HFF-Myc (cell line): ENCODE results near the gene ARRDC5.
"Not testable (repeated sequence)": the region's sequence is repeated elsewhere in the genome, so short reads cannot be mapped to it uniquely, and the experiment has no call there.

Experiments used
- DNase-seq: peaks from one replicate; pipeline ENCODE4 v3.0.0-alpha.2; 2011; ENCODE audit warnings: low read depth; ENCODE audit errors: extremely low read depth
- H3K4me3 ChIP-seq: replicated peaks from 2 replicates; pipeline ENCODE4 v1.5.1; 2011; ENCODE audit warnings: low read depth, mild to moderate bottlenecking, control low read depth, low read length
- TF ChIP-seq, protein P1 (sequence below): IDR thresholded peaks from 2 replicates; pipeline ENCODE4 v1.5.1; 2012; ENCODE audit warnings: mild to moderate bottlenecking, low read depth, low read length, control low read depth; ENCODE audit errors: missing control alignments

ARRDC5 gene

DNA sequence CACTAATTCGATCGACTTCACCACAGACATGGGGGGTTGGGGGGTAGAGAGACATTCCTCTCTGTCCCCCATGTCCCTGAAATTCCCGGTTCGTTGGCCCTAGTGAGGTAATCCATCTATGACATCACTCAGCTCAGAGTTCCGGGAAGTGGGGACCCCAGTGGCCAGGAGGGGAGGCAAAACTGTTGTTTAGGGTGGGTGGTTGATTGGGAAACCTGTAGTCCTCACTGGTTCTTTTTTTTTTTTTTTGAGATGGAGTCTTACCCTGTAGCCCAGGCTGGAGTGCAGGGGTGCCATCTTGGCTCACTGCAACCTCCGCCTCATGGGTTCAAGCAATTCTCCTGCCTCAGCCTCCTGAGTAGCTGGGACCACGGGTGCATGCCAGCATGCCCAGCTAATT is at the start of gene ARRDC5:
Gene ARRDC5, minus strand, starts transcription at position 101 of the 400 bp plus-strand sequence. Its CDS starts 71 bp downstream, at position 30.
- TF ChIP-seq, protein P1, sequence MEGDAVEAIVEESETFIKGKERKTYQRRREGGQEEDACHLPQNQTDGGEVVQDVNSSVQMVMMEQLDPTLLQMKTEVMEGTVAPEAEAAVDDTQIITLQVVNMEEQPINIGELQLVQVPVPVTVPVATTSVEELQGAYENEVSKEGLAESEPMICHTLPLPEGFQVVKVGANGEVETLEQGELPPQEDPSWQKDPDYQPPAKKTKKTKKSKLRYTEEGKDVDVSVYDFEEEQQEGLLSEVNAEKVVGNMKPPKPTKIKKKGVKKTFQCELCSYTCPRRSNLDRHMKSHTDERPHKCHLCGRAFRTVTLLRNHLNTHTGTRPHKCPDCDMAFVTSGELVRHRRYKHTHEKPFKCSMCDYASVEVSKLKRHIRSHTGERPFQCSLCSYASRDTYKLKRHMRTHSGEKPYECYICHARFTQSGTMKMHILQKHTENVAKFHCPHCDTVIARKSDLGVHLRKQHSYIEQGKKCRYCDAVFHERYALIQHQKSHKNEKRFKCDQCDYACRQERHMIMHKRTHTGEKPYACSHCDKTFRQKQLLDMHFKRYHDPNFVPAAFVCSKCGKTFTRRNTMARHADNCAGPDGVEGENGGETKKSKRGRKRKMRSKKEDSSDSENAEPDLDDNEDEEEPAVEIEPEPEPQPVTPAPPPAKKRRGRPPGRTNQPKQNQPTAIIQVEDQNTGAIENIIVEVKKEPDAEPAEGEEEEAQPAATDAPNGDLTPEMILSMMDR: no peak
- DNase-seq: no peak
- no peak within 1 kb of the TSS for H3K4me3 ChIP-seq

DNA sequence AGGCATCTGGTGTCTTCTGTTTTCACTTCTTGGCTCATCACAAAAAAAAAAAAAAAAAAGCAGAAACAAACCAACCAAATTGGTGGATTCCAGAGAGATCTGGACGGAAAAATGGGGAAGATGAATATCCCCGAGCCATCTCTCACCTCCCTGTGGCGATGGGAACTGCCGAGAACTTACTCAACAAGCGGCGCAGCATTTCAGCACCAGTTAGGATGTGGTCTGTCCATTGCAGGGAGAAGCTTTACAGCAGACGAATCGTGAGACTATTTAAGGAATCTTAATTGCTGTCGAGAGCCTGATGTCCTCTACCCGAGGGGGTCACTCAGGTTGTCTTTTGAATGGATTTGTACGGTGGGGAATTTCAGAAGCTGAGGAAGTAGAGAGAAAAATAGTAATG is 49.0 kb upstream of the ARRDC5 start:
- no peak for DNase-seq
- H3K4me3 ChIP-seq: no peak overlapping the region
- TF ChIP-seq, protein P1: no peak

DNA sequence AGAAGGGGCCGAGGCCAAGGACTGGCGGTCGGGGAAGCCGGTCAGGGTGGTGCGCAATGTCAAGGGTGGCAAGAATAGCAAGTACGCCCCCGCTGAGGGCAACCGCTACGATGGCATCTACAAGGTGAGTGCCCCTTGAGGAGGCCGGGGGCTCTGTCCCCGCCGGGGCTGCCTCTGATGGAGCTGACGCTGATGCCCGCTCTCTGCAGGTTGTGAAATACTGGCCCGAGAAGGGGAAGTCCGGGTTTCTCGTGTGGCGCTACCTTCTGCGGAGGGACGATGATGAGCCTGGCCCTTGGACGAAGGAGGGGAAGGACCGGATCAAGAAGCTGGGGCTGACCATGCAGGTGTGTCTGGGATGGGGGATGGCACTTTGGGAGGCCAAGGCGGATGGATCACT is 48.0 kb upstream of the ARRDC5 start:
- DNase-seq, H3K4me3 ChIP-seq: not testable (repeated sequence)

DNA sequence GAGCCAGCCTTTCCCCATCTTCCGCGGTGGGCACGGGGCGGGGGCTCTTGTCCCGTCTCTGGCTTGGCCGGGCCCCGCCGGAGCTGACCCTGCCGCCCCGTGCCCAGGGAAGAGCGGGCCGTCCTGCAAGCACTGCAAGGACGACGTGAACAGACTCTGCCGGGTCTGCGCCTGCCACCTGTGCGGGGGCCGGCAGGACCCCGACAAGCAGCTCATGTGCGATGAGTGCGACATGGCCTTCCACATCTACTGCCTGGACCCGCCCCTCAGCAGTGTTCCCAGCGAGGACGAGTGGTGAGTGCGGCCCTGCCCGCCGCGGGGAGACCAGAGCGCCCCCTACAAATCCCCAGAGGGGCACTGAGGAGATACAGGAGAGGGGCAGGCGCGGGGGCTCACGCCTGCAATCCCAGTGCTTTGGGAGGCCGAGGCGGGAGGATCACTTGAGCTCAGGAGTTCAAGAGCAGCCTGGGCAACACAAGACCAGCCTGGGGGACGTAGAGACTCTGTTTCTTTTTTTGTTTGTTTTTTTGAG is 39.0 kb upstream of the ARRDC5 start:
- DNase-seq, H3K4me3 ChIP-seq: not testable (repeated sequence)

DNA sequence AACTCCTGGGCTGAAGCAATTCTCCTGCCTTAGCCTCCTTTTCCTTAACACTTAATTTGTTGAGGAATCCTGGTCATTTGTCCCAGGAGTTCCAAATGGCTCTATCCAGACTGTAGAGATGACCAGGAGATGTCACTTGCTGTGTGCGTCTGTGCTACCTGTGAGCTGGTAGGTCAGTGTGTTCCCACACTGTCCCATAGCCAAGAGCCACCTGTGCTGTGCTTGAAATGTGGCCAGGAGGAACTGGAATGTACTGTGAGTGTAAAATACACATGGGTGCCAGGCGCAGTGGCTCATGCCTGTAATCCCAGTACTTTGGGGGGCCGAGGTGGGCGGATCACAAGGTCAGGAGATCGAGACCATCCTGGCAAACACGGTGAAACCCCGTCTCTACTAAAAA is 36.8 kb upstream of the ARRDC5 start:
- H3K4me3 ChIP-seq: no peak overlapping the region
- no peak for DNase-seq
- TF ChIP-seq, protein P1: no peak

DNA sequence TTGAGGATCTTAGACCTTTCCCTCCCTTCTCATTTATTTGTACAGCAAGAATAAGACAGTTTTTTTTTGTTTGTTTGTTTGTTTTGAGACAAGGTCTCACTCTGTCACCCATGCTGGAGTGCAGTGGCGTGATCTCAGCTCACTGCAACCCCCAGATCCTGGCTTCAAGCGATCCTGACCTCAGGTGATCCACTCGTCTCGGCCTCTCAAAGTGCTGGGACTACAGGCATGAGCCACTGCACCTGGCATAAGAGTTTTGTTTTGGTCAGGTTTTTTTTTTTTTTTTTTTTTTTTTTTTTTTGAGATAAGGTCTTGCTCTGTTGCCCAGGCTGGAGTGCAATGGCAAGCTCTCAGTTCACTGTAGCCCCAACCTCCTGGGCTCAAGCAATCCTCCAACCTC is 35.8 kb upstream of the ARRDC5 start:
- H3K4me3 ChIP-seq, DNase-seq: not testable (repeated sequence)

DNA sequence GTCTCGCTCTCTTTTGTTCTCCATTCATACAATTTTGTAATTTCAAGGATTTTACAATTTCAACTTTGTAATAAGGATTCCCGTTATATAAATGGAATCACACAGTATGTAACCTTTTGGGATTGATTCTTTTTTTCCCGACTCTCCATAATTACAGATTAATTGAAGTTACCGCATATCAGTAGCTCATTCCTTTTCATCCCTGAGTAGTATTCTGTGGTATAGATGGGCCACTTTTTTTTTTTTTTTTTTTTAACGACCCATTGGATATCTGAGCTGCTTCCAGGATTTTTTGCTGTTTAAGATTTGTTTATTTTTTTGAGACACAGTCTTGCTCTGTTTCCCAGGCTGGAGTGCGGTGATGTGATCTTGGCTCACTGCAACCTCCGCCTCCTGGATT is 34.4 kb upstream of the ARRDC5 start:
- TF ChIP-seq, protein P1: no peak
- no peak for DNase-seq
- no peak overlapping the region for H3K4me3 ChIP-seq

DNA sequence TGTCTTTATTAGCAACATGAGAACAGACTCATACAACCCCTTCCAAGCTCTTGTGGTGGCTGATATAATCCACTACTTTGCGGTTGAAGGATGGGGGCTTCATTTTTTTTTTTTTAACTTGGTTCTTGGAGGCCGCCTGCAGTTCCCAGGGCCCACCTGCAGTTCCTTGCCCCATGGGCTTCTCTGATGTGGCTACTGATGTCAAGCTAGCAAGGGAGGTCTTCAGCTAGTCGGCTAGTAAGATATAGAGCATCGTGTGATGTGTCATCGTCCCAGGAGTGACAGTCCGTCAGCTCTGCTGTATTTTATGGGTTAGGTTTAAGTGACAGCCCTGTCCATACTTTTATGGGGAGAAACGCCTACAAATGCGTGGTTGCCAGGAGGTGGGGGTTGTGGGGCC is 32.7 kb upstream of the ARRDC5 start:
- no peak overlapping the region for H3K4me3 ChIP-seq
- TF ChIP-seq, protein P1: no peak
- no peak for DNase-seq
